Nucleus accumbens (tissue), 56 donors: ENCODE measurements around the gene OR7G1.
A peak's percentile ranks its signal among the peaks of the same experiment; 100 is the strongest.

Experiments used
- DNase-seq, 56 donors: peaks; one replicate each; lab custom pipeline; 2025; lab: John Stamatoyannopoulos, UW

The OR7G1 gene

DNA sequence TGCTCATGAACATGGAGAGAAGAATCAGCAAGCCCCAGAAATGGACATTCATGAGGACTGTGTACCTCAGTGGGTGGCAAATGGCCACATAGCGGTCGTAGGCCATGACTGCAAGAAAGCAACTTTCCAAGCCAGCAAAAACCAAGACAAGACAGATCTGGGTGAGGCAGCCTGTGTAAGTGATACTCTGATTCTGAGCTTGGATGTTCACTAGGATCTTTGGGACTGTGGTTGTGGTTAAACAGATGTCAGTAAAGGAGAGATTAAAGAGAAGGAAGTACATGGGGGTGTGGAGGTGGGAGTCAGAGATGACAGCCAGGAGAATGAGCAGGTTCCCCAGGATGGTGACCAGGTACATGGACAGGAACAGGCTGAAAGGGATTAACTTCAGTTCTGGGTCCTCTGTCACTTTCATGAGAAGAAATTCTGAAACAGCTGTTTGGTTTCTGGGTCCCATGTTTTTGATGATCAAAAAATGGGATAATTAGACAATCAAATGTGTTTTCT is at the start of gene OR7G1:
TSS of gene OR7G1 (minus strand) at position 457 of the 507 bp plus-strand sequence. CDS start at position 457, 0 bp downstream.
- no peak for DNase-seq

DNA sequence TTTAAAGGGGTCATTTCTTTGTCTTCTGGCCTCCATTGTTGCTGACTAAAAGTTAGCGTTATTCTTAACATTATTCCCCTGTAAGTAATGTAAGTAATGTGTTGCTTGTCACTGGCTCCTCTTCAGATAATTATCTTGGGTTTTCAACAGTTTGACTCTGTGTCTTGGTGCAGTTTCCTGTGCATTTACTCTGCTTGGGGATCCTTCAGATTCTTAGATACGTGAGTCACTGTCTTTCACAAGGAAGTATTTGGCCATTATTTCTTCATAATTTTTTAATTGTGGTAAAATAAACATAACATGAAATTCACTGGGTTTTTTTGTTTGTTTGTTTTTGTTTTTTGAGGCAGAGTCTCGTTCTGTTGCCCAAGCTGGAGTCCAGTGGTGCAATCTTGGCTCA is 49.7 kb upstream of the OR7G1 start:
- no peak for DNase-seq

- no peak for DNase-seq
These were observed 45.9 kb upstream of the OR7G1 start for GRCh38 chr19:9161427-9161826.

- DNase-seq: no peak
These were observed 44.3 kb upstream of the OR7G1 start for GRCh38 chr19:9159891-9160290.

- no peak for DNase-seq
These were observed 40.7 kb upstream of the OR7G1 start for GRCh38 chr19:9156304-9156703.

DNA sequence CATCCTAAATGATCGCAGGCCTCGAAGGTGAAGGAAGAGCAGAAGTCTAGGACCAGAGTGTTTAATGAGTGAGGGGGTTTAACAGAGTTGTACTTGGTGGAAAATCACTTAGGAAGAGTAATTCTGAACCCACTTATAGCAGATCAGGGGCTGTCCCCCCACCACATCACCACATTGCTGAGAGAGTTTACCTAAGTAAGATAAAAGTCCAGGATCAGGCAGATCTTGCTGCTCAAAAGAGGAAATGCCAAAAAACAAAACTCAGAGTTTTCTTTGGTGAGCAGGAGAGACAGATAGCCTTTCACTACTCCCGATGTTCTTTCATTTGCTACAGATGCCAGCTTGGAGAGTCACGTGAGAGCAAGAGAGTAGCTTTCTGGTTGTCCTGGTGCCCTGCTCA is 40.0 kb upstream of the OR7G1 start:
- DNase-seq: no peak

DNA sequence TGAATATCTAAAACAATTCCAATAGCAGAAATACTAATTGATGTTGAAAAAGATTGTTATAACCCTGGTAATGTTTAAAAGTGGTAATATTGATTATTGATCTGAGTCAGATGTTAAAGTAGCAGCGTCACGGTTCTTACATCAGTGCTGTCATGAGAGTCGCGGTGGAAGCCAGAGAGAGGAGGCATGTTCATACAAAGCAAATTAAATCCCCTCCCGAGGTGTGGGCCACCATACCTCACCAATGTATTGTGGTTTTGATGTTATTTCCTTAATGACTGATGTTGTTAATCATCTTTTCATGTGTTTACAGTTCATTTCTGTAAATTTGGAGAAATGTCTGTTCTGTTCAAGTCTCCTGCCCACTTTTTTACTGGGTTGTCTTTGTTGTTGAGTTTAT is 35.8 kb upstream of the OR7G1 start:
- DNase-seq: no peak

- no peak for DNase-seq
These were observed 35.1 kb upstream of the OR7G1 start for GRCh38 chr19:9150650-9151049.

GRCh38 chr19:9149997-9150396 is 34.4 kb upstream of the OR7G1 start:
- no peak for DNase-seq

DNA sequence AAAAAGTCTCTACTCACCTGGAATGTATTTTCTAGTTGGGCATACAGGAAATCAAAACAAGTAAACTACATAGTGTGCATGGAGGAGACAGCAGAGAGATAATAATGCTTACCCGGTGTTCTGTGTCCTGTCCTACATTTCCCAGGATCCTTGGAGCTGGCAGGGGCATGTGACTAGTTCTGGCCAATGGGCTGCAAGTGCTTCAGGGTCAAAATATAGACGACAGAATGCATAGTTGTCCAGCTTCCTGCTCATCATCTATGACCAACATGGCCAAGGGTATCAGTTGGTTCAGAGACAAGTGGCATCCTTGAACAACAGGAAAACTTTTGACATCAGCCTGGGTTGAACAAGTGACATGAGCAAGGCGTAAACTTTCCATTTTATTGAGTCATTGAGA is 33.1 kb upstream of the OR7G1 start:
- no peak for DNase-seq

- no peak for DNase-seq
These were observed 31.3 kb upstream of the OR7G1 start for GRCh38 chr19:9146882-9147281.

GRCh38 chr19:9144920-9145319 is 29.4 kb upstream of the OR7G1 start:
- DNase-seq: no peak

GRCh38 chr19:9140159-9140874 is 24.8 kb upstream of the OR7G1 start, which contains the start of gene ZNF317:
Gene ZNF317, plus strand, starts transcription at chr19:9140397. Its CDS starts 15,620 bp downstream, at chr19:9156017.
- peak; percentile 39 to 94 (median 84) for DNase-seq

DNA sequence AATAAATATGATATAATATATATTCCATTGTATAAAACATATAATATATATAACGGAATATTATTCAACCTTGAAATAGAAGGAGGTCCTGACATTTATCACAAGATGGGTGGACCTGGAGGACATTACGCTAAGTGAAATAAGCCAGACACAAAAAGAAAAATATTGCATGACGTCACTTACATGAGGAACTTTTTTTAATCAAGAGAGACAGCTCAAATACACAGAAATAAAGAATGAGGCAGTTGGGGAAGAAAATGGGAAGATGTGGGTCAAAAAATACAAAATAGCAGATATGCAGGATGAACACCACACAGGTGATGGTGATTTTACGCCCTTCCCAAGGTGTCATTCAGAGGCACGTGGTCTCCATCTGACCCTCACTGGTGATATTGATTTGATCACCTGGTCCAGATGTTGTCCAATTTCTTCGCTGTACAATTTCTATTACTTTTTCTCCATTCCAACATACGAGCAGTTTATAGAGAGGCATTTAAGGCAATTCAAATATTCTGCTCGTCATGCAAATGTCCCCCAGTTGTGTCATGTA is 24.1 kb upstream of the OR7G1 start:
- DNase-seq: no peak

DNA sequence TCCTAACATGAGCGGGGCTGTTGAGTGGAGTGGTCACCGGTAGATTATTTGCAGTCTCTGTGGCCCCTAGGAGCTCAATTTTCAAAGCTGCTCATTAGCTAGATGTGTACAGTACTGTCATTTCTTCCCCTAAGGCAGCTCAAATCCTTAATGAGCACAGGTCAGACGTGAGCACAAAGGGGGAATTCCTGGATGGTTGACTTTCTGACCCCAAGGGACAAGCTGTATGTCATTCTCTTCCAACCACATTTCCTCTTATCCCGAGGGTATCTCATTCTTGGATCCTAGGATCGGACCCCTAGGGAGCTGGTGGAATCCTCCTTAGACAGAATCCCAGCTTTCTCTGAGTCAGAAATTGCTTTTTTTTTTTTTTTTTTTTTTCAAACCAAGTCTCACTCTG is 16.9 kb upstream of the OR7G1 start:
- no peak for DNase-seq

DNA sequence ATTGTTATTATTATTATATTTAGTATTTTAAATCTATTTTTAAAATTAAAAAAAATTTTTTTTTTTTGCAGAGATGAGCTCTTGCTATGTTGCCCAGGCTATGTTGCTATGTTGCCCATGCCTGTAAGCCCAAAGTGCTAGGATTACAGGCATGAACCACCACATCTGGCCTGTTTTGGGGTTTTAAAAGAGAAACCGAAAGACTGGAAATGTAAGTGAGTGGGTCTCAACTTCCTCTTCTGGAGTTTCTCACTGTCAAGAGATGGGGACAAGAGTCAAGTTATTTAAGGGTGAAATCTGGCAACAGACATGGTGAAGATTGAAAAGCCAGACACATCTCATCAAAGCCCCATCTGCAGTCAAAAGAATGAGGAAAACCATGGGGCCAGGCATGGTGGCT is 15.4 kb upstream of the OR7G1 start:
- no peak for DNase-seq

GRCh38 chr19:9128171-9128570 is 12.6 kb upstream of the OR7G1 start:
- no peak for DNase-seq

DNA sequence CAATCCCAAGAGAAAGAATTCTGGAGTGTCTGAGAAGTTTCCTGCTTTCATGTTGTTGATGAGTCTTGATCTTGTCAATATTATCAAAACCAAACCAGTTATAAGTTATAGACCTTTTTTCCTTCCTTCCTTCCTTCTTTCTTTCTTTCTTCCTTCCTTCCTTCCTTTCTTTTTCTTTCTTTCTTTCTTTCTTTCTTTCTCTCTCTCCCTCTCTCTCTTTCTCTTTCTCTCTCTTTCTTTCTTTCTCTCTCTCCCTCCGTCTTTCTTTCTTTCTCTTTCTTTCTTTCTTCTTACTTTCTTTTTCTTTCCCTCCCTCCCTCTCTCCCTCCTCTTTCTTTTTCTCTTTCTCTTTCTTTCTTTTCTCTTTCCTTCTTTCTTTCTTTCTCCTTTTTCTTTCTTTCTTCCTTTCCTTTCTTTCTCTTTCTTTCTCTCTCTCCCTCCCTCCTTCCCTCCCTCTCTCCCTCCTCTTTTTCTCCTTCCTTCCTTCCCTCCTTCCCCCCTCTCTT is 11.4 kb upstream of the OR7G1 start, which contains the start of gene OR7G3:
TSS of gene OR7G3 (minus strand) at position 51 of the 506 bp plus-strand sequence. CDS start at position 51, 0 bp downstream.
- DNase-seq: no peak

GRCh38 chr19:9116547-9116946 is 984 bp upstream of the OR7G1 start:
- DNase-seq: no peak

- DNase-seq: no peak
These were observed 5.6 kb downstream of the OR7G1 start for GRCh38 chr19:9109959-9110358.

DNA sequence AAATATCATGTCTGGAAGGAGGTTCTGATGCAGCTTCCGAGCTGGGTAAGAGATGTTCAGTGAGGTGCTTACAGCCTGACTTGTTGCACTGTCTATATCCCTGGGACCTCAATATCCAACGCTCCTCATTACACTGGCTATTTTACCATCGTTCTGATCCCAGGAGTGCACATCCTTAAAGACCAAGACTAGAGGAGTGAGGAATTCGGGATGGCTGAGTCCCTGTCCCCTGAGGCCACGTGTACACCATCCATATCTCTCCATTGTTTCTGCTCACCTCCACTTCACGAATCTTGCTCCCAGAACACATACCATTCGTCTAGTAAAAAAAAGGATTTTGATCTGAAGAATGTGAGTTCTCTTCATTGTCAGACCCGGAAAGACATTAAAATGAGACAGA is 8.2 kb downstream of the OR7G1 start, which contains the start of gene OR7G2:
TSS of gene OR7G2 (minus strand) at position 101 of the 400 bp plus-strand sequence. CDS start 4,232 bp downstream, outside the sequence.
- DNase-seq: no peak

- no peak for DNase-seq
These were observed 28.8 kb downstream of the OR7G1 start, which contains the start of gene OR1M1 for GRCh38 chr19:9086761-9087160. Gene OR1M1, plus strand, starts transcription at chr19:9087061. Its CDS starts 6,184 bp downstream, at chr19:9093245.
